ENCODE measurements around the gene NFIX. TPM values are rescaled to one million over a fixed set of nuclear protein-coding genes. Genes with fewer than 3 reads are reported as not detected.

NFIX gene
- total RNA-seq, 2 experiments from 2014 or later, result 3.0 to 3.3 TPM

- Mint-ChIP-seq H3K4me3 (no peak overlapping the region), H3K27me3 (no peaks in the 10 kb centered on the region), H3K27ac (no peak overlapping the region), H3K9me3 (no peaks in the 10 kb centered on the region), H3K36me3 (ENCODE audit: low read depth) (no peaks in the 10 kb centered on the region), H3K4me1 (ENCODE audit: low read depth) (no peaks in the 10 kb centered on the region)
- DNase-seq, result no peak
- H3K27ac ChIP-seq (ENCODE audit: low read depth in 1 of 2, low read length in 2 of 2), result no peak overlapping the region
- no peak overlapping the region for H3K4me3 ChIP-seq (ENCODE audit: low read length)
- intact Hi-C loops (cut with DNase I, micrococcal nuclease), result no loop called here
- H3K27me3 ChIP-seq (ENCODE audit: control insufficient read depth in 1 of 2, insufficient read depth in 2 of 2, low read length in 2 of 2), result no peaks in the 10 kb centered on the region
- ChIA-PET CTCF (interaction anchor here (0.5 kb wide), 1 partner anchor 128 kb away, joined by 3 read pairs; no protein-coding TSS in a partner anchor), POLR2A (no interaction called here)
- ATAC-seq (ENCODE audit: poor library complexity), result no peak
- TF ChIP-seq CTCF (IDR thresholded peaks at IDR 0.05), result no peak
- H3K36me3 ChIP-seq (ENCODE audit: insufficient read depth, low read length), result no peaks in the 10 kb centered on the region
- H3K4me1 ChIP-seq (ENCODE audit: insufficient read depth, low read length), result no peaks in the 10 kb centered on the region
- H3K9me3 ChIP-seq (ENCODE audit: control insufficient read depth in 1 of 2, insufficient read depth in 1 of 2, low read length in 2 of 2), result no peaks in the 10 kb centered on the region
Measured at GRCh38 chr19:13085666-13086065, 90.4 kb downstream of the NFIX start.

- no peak for DNase-seq
- Histone ChIP-seq H3K36me3 (ENCODE audit: insufficient read depth, low read length) (no peaks in the 10 kb centered on the region), H3K4me3 (ENCODE audit: low read length) (no peak overlapping the region), H3K9me3 (ENCODE audit: control insufficient read depth in 1 of 2, insufficient read depth in 1 of 2, low read length in 2 of 2) (no peaks in the 10 kb centered on the region), H3K4me1 (ENCODE audit: insufficient read depth, low read length) (no peaks in the 10 kb centered on the region), H3K27me3 (ENCODE audit: control insufficient read depth in 1 of 2, insufficient read depth in 2 of 2, low read length in 2 of 2) (no peaks in the 10 kb centered on the region), H3K27ac (ENCODE audit: low read depth in 1 of 2, low read length in 2 of 2) (no peak overlapping the region)
- H3K4me3 Mint-ChIP-seq, result no peak overlapping the region
- ATAC-seq (ENCODE audit: poor library complexity), result no peak
- TF ChIP-seq CTCF (IDR thresholded peaks at IDR 0.05), result no peak
- ChIA-PET POLR2A (no interaction called here), CTCF (interaction anchor here (0.5 to 0.6 kb wide), 2 partner anchors 46 to 129 kb away, joined by 3 to 4 read pairs; no protein-coding TSS in a partner anchor)
- H3K4me1 Mint-ChIP-seq (ENCODE audit: low read depth), result no peaks in the 10 kb centered on the region
- no peaks in the 10 kb centered on the region for H3K27me3 Mint-ChIP-seq
- no peaks in the 10 kb centered on the region for H3K36me3 Mint-ChIP-seq (ENCODE audit: low read depth)
- no peak overlapping the region for H3K27ac Mint-ChIP-seq
- no peaks in the 10 kb centered on the region for H3K9me3 Mint-ChIP-seq
- intact Hi-C loops (cut with DNase I, micrococcal nuclease), result no loop called here
Measured at GRCh38 chr19:13086341-13086740, 91.1 kb downstream of the NFIX start.

DNA sequence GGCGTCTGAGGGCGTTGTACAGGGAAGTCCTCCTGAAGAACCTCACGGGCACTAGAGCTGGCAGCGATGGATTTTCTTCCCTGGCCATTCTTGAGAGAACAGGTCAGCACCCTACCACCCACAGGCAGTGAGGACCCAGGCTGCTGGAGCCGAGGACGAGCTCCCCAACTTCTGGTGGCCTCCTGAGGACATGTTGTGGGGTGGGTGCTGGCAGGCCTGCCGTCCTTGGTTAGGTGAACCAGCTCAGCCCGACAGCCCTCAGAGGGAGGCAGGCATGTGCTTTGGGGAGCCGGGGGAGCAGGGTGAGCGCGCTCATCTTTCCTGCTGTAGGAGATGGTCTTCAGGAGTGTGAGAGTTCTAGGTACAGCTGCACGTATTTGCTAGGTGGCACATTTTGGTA lies 92.0 kb downstream of the NFIX start:
- Mint-ChIP-seq H3K27me3 (no peaks in the 10 kb centered on the region), H3K4me3 (no peak overlapping the region), H3K9me3 (no peaks in the 10 kb centered on the region), H3K27ac (no peak overlapping the region), H3K4me1 (ENCODE audit: low read depth) (no peaks in the 10 kb centered on the region), H3K36me3 (ENCODE audit: low read depth) (no peaks in the 10 kb centered on the region)
- ATAC-seq (ENCODE audit: poor library complexity) (no peak), DNase-seq (no peak)
- Histone ChIP-seq H3K27me3 (ENCODE audit: control insufficient read depth in 1 of 2, insufficient read depth in 2 of 2, low read length in 2 of 2) (no peaks in the 10 kb centered on the region), H3K9me3 (ENCODE audit: control insufficient read depth in 1 of 2, insufficient read depth in 1 of 2, low read length in 2 of 2) (no peaks in the 10 kb centered on the region), H3K36me3 (ENCODE audit: insufficient read depth, low read length) (no peaks in the 10 kb centered on the region), H3K27ac (ENCODE audit: low read depth in 1 of 2, low read length in 2 of 2) (no peak overlapping the region), H3K4me1 (ENCODE audit: insufficient read depth, low read length) (no peaks in the 10 kb centered on the region), H3K4me3 (ENCODE audit: low read length) (no peak overlapping the region)
- no peak for TF ChIP-seq CTCF (IDR thresholded peaks at IDR 0.05)
- ChIA-PET CTCF (no interaction called here), POLR2A (no interaction called here)
- intact Hi-C loops (cut with DNase I, micrococcal nuclease), result no loop called here
